HepG2 (cell line): Measurements from ENCODE around the gene PCBD2. TPM values are rescaled to one million over a fixed set of nuclear protein-coding genes. Genes with fewer than 3 reads are reported as not detected.

Source experiments
- CREM ChIP-seq, 2 experiments: sonication (generic) in 1 of 2; formaldehyde crosslinking in 1 of 2; IDR thresholded peaks; 2 replicates each; pipeline versions ENCODE4 v1.4.0 to v1.6.1; 2016 to 2020; ENCODE audit warnings: antibody characterized with exemption in 1 of 2, mild to moderate bottlenecking in 1 of 2, missing genetic modification reagents in 1 of 2
- NCOA1 ChIP-seq: sonication (generic); formaldehyde crosslinking; IDR thresholded peaks from 2 replicates; pipeline ENCODE4 v1.9.0; 2021; ENCODE audit warnings: missing genetic modification reagents
- POLR2AphosphoS5 ChIP-seq: IDR thresholded peaks from 2 replicates; pipeline ENCODE4 v1.6.1; 2012; ENCODE audit warnings: low read depth, low read length
- PTBP1 ChIP-seq: fragments of 200-400 bp; formaldehyde crosslinking; IDR thresholded peaks from 2 replicates; pipeline ENCODE4 v1.6.1; 2018; ENCODE audit warnings: low read length, low read depth; ENCODE audit not compliant: poor library complexity, severe bottlenecking
- SIN3B ChIP-seq: fragments of 150-350 bp; IDR thresholded peaks from 2 replicates; pipeline ENCODE4 v1.6.1; 2014; ENCODE audit warnings: low read length
- STAT5B ChIP-seq: sonication (generic); formaldehyde crosslinking; IDR thresholded peaks from 2 replicates; pipeline ENCODE4 v1.4.0; 2020; ENCODE audit warnings: missing genetic modification reagents
- TCF7L2 ChIP-seq: IDR thresholded peaks from 2 replicates; pipeline ENCODE4 v1.6.1; 2011; ENCODE audit warnings: mild to moderate bottlenecking, low read depth, low read length, moderate library complexity
- ZBTB3 ChIP-seq: sonication (generic); formaldehyde crosslinking; IDR thresholded peaks from 2 replicates; pipeline ENCODE4 v1.4.0; 2020; ENCODE audit warnings: low read depth, mild to moderate bottlenecking, moderate library complexity, missing genetic modification reagents, borderline replicate concordance
- ZMYM2 ChIP-seq: sonication (generic); formaldehyde crosslinking; IDR thresholded peaks from 2 replicates; pipeline ENCODE4 v1.8.0; 2022; ENCODE audit warnings: mild to moderate bottlenecking, missing genetic modification reagents
- ZNF138 ChIP-seq: sonication (generic); formaldehyde crosslinking; IDR thresholded peaks from 2 replicates; pipeline ENCODE4 v1.5.0; 2020; ENCODE audit warnings: mild to moderate bottlenecking, low read depth, missing genetic modification reagents
- ZNF17 ChIP-seq: sonication (generic); formaldehyde crosslinking; IDR thresholded peaks from 2 replicates; pipeline ENCODE4 v1.5.0; 2020; ENCODE audit warnings: mild to moderate bottlenecking, missing genetic modification reagents
- ZNF205 ChIP-seq: IDR thresholded peaks from 2 replicates; pipeline ENCODE4 v1.6.1; 2018; ENCODE audit warnings: missing biosample characterization, missing genetic modification reagents
- ZNF225 ChIP-seq: sonication (generic); formaldehyde crosslinking; IDR thresholded peaks from 2 replicates; pipeline ENCODE4 v1.4.0; 2020; ENCODE audit warnings: mild to moderate bottlenecking, missing genetic modification reagents
- ZNF841 ChIP-seq: sonication (generic); formaldehyde crosslinking; IDR thresholded peaks from 2 replicates; pipeline ENCODE4 v1.8.1; 2023; ENCODE audit warnings: missing genetic modification reagents, borderline replicate concordance
- polyA plus RNA-seq, 8 experiments: library from polyadenylated mRNA; depleted of rRNA in 3 of 8; stranded (reverse) in 7 of 8; unstranded in 1 of 8; fragments of >200 nt; fragmentation: Illumina TruSeq in 4 of 8; extraction: Trizol in 4 of 8; gene quantifications; 2 replicates each; pipeline versions ENCODE4 v1.2.1 to v1.2.3, GENCODE V29; 2011 to 2016; ENCODE audit warnings: low read depth in 4 of 8, missing spikeins in 1 of 8, mixed read lengths in 1 of 8; ENCODE audit not compliant: insufficient read depth in 1 of 8
- total RNA-seq, 5 experiments: library from RNA; depleted of rRNA; stranded (reverse); fragments of >200 nt; fragmentation: Illumina TruSeq; extraction: Trizol; gene quantifications; 2 replicates each; pipeline ENCODE4 v1.2.3, GENCODE V29; 2016; ENCODE audit warnings: low read depth in 1 of 5
- TF ChIP-seq, protein P1 (sequence below), 2 experiments: sonication (generic) in 1 of 2; formaldehyde crosslinking in 1 of 2; IDR thresholded peaks; 2 replicates each; pipeline versions ENCODE4 v1.5.1 to v1.6.1; 2011 to 2020; ENCODE audit warnings: borderline replicate concordance in 1 of 2, low read depth in 1 of 2, low read length in 1 of 2, mild to moderate bottlenecking in 1 of 2, missing genetic modification reagents in 1 of 2, moderate library complexity in 1 of 2
- TF ChIP-seq, protein P2 (sequence below): fragments of 450-650 bp; IDR thresholded peaks from 2 replicates; pipeline ENCODE4 v1.6.1; 2016
- TF ChIP-seq, protein P3 (sequence below): sonication (generic); formaldehyde crosslinking; IDR thresholded peaks from 2 replicates; pipeline ENCODE4 v1.5.0; 2020; ENCODE audit warnings: mild to moderate bottlenecking, missing genetic modification reagents
- TF ChIP-seq, protein P4 (sequence below): sonication (generic); formaldehyde crosslinking; IDR thresholded peaks from 2 replicates; pipeline ENCODE4 v1.4.0; 2020; ENCODE audit warnings: mild to moderate bottlenecking, missing genetic modification reagents, borderline replicate concordance

PCBD2 gene
- total and polyA plus RNA-seq, 2 of the 13 experiments (the other 11 are each of a cell fraction or from before 2014, with no cell fraction given): 5.5 to 12.0 TPM

DNA sequence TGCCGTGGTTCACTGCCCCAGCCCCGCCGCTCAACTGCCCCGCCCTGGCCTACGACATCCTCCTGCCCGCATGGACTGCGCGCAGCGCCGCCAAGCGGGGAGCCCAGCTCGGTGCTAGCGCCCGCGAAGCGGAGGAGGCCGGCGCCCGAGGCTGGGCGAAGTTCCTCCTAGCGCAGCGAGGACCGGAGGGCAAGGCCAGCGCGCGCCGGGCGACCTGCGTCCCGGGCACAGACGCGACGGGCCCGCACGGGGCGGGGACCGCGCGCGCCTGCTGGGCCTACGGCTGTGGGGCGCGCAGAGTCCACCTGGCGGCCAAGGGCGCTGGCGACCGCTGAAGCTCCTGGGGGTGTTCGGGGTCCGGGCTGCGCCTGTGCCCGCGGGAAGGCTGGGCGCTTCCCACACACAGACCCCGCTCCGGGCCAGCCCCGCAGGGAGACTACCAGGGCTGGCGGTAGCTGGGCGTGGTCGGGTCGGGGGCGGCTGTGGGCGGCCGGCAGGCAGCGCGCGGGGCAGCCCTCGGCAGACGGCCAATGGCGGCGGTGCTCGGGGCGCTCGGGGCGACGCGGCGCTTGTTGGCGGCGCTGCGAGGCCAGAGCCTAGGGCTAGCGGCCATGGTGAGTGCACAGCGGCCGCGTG lies at the start of gene PCBD2 (continued):
- no peak for TF ChIP-seq PTBP1
- no peak for TF ChIP-seq NCOA1 (CRISPR knock-in tag)
- TF ChIP-seq STAT5B (CRISPR knock-in tag): no peak
- TF ChIP-seq ZNF205 (CRISPR knock-in tag): peak; percentile 93
- TF ChIP-seq ZMYM2 (CRISPR knock-in tag): peak; percentile 93
- no peak for TF ChIP-seq CREM (IDR thresholded peaks at IDR 0.05)
- TF ChIP-seq CREM (CRISPR knock-in tag; IDR thresholded peaks at IDR 0.05): no peak
- no peak for TF ChIP-seq ZNF225 (CRISPR knock-in tag)
- 0 out of 2 replicates have a peak, but pooled peaks have one; percentile 17 for TF ChIP-seq SIN3B
- TF ChIP-seq ZNF841: peak; percentile 95
- TF ChIP-seq, protein P1, sequence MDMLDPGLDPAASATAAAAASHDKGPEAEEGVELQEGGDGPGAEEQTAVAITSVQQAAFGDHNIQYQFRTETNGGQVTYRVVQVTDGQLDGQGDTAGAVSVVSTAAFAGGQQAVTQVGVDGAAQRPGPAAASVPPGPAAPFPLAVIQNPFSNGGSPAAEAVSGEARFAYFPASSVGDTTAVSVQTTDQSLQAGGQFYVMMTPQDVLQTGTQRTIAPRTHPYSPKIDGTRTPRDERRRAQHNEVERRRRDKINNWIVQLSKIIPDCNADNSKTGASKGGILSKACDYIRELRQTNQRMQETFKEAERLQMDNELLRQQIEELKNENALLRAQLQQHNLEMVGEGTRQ (IDR thresholded peaks at IDR 0.05; ENCODE audit: low read depth, low read length): no peak
- TF ChIP-seq, protein P1 (CRISPR knock-in tag; IDR thresholded peaks at IDR 0.05; ENCODE audit: borderline replicate concordance): no peak
- TF ChIP-seq, protein P2, sequence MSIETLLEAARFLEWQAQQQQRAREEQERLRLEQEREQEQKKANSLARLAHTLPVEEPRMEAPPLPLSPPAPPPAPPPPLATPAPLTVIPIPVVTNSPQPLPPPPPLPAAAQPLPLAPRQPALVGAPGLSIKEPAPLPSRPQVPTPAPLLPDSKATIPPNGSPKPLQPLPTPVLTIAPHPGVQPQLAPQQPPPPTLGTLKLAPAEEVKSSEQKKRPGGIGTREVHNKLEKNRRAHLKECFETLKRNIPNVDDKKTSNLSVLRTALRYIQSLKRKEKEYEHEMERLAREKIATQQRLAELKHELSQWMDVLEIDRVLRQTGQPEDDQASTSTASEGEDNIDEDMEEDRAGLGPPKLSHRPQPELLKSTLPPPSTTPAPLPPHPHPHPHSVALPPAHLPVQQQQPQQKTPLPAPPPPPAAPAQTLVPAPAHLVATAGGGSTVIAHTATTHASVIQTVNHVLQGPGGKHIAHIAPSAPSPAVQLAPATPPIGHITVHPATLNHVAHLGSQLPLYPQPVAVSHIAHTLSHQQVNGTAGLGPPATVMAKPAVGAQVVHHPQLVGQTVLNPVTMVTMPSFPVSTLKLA: no peak
- TF ChIP-seq POLR2AphosphoS5: peak; percentile 49; the same call in 1 of the 2 replicates
- TF ChIP-seq ZBTB3 (CRISPR knock-in tag): no peak
- no peak for TF ChIP-seq ZNF17 (CRISPR knock-in tag)
- peak; percentile 76; the same call in 1 of the 2 replicates for TF ChIP-seq ZNF138 (CRISPR knock-in tag)
- TF ChIP-seq, protein P3, sequence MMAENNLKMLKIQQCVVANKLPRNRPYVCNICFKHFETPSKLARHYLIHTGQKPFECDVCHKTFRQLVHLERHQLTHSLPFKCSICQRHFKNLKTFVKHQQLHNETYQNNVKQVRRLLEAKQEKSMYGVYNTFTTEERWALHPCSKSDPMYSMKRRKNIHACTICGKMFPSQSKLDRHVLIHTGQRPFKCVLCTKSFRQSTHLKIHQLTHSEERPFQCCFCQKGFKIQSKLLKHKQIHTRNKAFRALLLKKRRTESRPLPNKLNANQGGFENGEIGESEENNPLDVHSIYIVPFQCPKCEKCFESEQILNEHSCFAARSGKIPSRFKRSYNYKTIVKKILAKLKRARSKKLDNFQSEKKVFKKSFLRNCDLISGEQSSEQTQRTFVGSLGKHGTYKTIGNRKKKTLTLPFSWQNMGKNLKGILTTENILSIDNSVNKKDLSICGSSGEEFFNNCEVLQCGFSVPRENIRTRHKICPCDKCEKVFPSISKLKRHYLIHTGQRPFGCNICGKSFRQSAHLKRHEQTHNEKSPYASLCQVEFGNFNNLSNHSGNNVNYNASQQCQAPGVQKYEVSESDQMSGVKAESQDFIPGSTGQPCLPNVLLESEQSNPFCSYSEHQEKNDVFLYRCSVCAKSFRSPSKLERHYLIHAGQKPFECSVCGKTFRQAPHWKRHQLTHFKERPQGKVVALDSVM (CRISPR knock-in tag): peak; percentile 100
- TF ChIP-seq TCF7L2: no peak
- TF ChIP-seq, protein P4, sequence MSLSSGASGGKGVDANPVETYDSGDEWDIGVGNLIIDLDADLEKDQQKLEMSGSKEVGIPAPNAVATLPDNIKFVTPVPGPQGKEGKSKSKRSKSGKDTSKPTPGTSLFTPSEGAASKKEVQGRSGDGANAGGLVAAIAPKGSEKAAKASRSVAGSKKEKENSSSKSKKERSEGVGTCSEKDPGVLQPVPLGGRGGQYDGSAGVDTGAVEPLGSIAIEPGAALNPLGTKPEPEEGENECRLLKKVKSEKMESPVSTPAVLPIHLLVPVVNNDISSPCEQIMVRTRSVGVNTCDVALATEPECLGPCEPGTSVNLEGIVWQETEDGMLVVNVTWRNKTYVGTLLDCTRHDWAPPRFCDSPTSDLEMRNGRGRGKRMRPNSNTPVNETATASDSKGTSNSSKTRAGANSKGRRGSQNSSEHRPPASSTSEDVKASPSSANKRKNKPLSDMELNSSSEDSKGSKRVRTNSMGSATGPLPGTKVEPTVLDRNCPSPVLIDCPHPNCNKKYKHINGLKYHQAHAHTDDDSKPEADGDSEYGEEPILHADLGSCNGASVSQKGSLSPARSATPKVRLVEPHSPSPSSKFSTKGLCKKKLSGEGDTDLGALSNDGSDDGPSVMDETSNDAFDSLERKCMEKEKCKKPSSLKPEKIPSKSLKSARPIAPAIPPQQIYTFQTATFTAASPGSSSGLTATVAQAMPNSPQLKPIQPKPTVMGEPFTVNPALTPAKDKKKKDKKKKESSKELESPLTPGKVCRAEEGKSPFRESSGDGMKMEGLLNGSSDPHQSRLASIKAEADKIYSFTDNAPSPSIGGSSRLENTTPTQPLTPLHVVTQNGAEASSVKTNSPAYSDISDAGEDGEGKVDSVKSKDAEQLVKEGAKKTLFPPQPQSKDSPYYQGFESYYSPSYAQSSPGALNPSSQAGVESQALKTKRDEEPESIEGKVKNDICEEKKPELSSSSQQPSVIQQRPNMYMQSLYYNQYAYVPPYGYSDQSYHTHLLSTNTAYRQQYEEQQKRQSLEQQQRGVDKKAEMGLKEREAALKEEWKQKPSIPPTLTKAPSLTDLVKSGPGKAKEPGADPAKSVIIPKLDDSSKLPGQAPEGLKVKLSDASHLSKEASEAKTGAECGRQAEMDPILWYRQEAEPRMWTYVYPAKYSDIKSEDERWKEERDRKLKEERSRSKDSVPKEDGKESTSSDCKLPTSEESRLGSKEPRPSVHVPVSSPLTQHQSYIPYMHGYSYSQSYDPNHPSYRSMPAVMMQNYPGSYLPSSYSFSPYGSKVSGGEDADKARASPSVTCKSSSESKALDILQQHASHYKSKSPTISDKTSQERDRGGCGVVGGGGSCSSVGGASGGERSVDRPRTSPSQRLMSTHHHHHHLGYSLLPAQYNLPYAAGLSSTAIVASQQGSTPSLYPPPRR (CRISPR knock-in tag): peak; percentile 69; the same call in 1 of the 2 replicates
